ENCODE measurements around the gene FOXL2. TPM values are rescaled to one million over a fixed set of nuclear protein-coding genes. Genes with fewer than 3 reads are reported as not detected.

The FOXL2 gene
- total RNA-seq, 1 donor from 2014 or later, result not detected

DNA sequence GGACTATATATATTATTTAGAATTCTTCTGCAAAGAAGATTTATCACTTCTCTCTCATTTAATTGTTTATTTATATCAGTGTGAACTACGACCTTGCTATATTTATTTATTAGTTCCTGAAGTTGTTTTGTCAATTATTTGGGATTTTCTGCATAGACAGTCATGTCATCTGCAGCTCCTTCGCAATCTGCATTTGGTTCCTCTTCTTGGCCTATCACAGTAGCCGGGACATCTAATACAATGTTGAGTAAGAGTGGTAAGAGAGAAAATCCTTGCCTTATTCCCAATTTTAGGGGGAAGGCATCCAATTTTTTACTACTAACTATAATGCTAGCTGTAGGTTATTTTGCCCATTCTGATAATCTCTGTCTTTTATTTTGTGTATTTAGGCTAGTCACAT lies 39.4 kb downstream of the FOXL2 start:
- DNase-seq (no peak), ATAC-seq (ENCODE audit: low read depth) (no peak)
- Mint-ChIP-seq H3K27ac (no peak overlapping the region), H3K9me3 (no peaks in the 10 kb centered on the region), H3K4me3 (no peak overlapping the region), H3K36me3 (ENCODE audit: low read depth) (no peaks in the 10 kb centered on the region), H3K4me1 (no peaks in the 10 kb centered on the region), H3K27me3 (no peaks in the 10 kb centered on the region)
- intact Hi-C loops (cut with micrococcal nuclease), result no loop called here
- POLR2A ChIA-PET, result no interaction called here
- CTCF ChIA-PET, result interaction anchor here (1.3 kb wide), 1 partner anchor 9 kb away, joined by 3 read pairs; no protein-coding TSS in a partner anchor
- TF ChIP-seq, protein P1, sequence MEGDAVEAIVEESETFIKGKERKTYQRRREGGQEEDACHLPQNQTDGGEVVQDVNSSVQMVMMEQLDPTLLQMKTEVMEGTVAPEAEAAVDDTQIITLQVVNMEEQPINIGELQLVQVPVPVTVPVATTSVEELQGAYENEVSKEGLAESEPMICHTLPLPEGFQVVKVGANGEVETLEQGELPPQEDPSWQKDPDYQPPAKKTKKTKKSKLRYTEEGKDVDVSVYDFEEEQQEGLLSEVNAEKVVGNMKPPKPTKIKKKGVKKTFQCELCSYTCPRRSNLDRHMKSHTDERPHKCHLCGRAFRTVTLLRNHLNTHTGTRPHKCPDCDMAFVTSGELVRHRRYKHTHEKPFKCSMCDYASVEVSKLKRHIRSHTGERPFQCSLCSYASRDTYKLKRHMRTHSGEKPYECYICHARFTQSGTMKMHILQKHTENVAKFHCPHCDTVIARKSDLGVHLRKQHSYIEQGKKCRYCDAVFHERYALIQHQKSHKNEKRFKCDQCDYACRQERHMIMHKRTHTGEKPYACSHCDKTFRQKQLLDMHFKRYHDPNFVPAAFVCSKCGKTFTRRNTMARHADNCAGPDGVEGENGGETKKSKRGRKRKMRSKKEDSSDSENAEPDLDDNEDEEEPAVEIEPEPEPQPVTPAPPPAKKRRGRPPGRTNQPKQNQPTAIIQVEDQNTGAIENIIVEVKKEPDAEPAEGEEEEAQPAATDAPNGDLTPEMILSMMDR (IDR thresholded peaks at IDR 0.05), result no peak

DNA sequence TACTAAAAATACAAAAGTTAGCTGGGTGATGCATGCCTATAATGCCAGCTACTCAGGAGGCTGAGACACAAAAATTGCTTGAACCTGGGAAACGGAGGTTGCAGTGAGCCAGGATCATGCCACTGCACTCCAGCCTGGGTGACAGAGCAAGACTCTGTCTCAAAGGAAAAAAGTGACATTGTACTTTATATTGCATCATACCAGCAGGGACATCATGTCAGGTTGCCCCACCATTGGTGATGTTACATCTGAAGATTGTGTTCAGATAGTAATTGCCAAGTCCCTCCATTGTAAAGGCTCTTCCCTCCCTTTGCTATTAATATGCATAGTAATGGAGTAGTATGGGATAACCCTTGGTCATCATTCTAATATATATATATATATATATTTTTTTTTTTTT lies 44.8 kb downstream of the FOXL2 start:
- TF ChIP-seq, protein P1 (IDR thresholded peaks at IDR 0.05), result no peak
- no peak for DNase-seq

DNA sequence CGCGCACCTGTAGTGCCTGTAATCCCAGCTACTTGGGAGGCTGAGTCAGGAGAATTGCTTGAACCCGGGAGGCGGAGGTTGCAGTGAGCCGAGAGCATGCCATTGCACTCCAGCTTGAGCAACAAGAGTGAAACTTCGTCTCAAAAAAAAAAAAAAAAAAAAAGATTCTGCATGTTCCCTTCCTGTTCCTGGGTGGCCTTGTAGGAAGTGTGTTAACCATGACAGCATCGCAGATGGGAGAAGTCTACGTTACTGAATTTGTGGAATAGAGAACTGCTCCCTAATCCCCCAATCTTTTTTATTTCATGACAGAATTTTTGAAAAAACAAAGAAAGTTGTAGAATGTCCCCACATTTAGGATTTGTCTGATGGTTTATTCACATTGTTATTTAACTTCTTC lies 45.4 kb downstream of the FOXL2 start:
- ATAC-seq (ENCODE audit: low read depth) (no peak), DNase-seq (no peak)
- POLR2A ChIA-PET, result interaction anchor here (0.7 kb wide), 1 partner anchor 41 kb away, joined by 3 read pairs; no protein-coding TSS in a partner anchor
- intact Hi-C loops (cut with micrococcal nuclease), result no loop called here
- H3K4me1 Mint-ChIP-seq, result no peaks in the 10 kb centered on the region
- no peaks in the 10 kb centered on the region for H3K36me3 Mint-ChIP-seq (ENCODE audit: low read depth)
- TF ChIP-seq, protein P1 (IDR thresholded peaks at IDR 0.05), result no peak
- CTCF ChIA-PET, result interaction anchor here (1.3 kb wide), 1 partner anchor 14 kb away, joined by 3 read pairs; no protein-coding TSS in a partner anchor
- H3K27ac Mint-ChIP-seq, result no peak overlapping the region
- H3K4me3 Mint-ChIP-seq, result no peak overlapping the region
- no peaks in the 10 kb centered on the region for H3K9me3 Mint-ChIP-seq
- H3K27me3 Mint-ChIP-seq, result no peaks in the 10 kb centered on the region

More for the DNA sequence above, 44.8 kb downstream of the FOXL2 start:
- Mint-ChIP-seq H3K27me3 (no peaks in the 10 kb centered on the region), H3K9me3 (no peaks in the 10 kb centered on the region), H3K4me3 (no peak overlapping the region), H3K4me1 (no peaks in the 10 kb centered on the region), H3K27ac (no peak overlapping the region), H3K36me3 (ENCODE audit: low read depth) (no peaks in the 10 kb centered on the region)
- CTCF ChIA-PET, result no interaction called here
- POLR2A ChIA-PET, result interaction anchor here (0.6 to 0.7 kb wide), 2 partner anchors 41 to 142 kb away, joined by 3 to 4 read pairs; no protein-coding TSS in a partner anchor
- no peak for ATAC-seq (ENCODE audit: low read depth)
- intact Hi-C loops (cut with micrococcal nuclease), result no loop called here

DNA sequence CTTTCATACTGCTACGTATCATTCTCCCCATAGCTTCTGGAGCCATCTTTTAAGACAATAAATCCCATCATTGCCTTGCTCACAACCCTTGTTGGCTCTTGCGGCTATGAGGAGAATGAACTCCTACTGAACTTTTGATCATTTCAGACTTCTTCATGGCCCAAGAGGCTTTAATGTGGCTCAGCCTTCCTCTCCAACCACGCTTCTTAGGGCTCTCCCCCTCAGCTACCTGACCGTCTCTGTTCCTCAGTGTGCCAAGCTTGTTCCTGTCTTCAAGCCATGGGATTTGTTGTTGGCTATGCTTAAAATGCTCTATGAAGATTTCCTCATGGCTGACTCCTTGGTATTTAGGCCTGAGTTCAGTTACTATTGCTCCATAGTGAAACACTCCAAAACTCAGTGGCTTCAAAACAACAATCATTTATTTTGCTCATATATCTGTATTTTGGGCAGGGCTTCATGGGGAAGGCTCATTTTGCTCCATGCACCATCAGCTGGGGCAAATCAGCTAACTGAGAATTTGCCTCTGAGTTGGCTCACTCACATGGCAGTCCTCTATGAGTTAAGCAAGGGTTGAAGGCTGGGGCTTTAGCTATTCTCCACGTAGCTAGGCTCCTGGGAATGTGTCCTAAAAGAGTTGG lies 47.5 kb downstream of the FOXL2 start:
- ATAC-seq (ENCODE audit: low read depth), result no peak

DNA sequence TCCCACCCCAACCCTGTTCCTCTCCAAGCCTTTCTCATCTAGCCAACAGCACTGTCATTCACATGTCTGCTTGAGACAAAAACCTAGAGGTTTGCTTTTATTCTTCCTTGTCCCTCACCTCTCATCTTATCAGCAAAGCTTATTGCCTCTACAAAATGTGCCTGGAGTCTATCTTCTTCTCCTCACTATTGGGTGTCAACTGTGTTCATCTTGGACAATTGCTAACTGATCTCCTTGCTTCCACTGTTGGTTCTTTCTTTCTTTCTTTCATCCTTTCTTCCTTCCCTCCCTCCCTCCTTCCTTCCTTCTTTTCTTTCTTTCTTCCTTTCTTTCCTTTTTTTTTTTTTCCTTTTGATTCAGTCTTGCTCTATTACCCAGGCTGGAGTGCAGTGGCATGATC lies 48.2 kb downstream of the FOXL2 start:
- H3K27me3 Mint-ChIP-seq, result no peaks in the 10 kb centered on the region
- intact Hi-C loops (cut with micrococcal nuclease), result no loop called here
- H3K4me3 Mint-ChIP-seq, result no peak overlapping the region
- TF ChIP-seq, protein P1 (IDR thresholded peaks at IDR 0.05), result no peak
- DNase-seq, result no peak
- no peaks in the 10 kb centered on the region for H3K4me1 Mint-ChIP-seq
- H3K27ac Mint-ChIP-seq, result no peak overlapping the region
- ChIA-PET POLR2A (no interaction called here), CTCF (interaction anchor here (1.3 to 3.6 kb wide), 3 partner anchors 12 to 23 kb away, joined by 3 to 15 read pairs (median 4); no protein-coding TSS in a partner anchor)
- H3K36me3 Mint-ChIP-seq (ENCODE audit: low read depth), result no peaks in the 10 kb centered on the region
- H3K9me3 Mint-ChIP-seq, result no peaks in the 10 kb centered on the region
- no peak for ATAC-seq (ENCODE audit: low read depth)

More for the DNA sequence above, 47.5 kb downstream of the FOXL2 start:
- no peak for DNase-seq
- intact Hi-C loops (cut with micrococcal nuclease), result no loop called here
- CTCF ChIA-PET, result interaction anchor here (1.8 to 3.6 kb wide), 2 partner anchors 11 to 16 kb away, joined by 4 to 15 read pairs; no protein-coding TSS in a partner anchor
- H3K4me3 Mint-ChIP-seq, result no peak overlapping the region
- no peaks in the 10 kb centered on the region for H3K9me3 Mint-ChIP-seq
- H3K27me3 Mint-ChIP-seq, result no peaks in the 10 kb centered on the region
- POLR2A ChIA-PET, result no interaction called here
- no peak overlapping the region for H3K27ac Mint-ChIP-seq
- H3K36me3 Mint-ChIP-seq (ENCODE audit: low read depth), result no peaks in the 10 kb centered on the region
- TF ChIP-seq, protein P1 (IDR thresholded peaks at IDR 0.05), result no peak
- no peaks in the 10 kb centered on the region for H3K4me1 Mint-ChIP-seq
